GM18499 (cell line): Measurements from ENCODE around the gene GCFC2.
"Not testable (repeated sequence)": the region's sequence is repeated elsewhere in the genome, so short reads cannot be mapped to it uniquely, and the experiment has no call there.

Experiments used
- ATAC-seq: cut with Tn5 transposase; IDR thresholded peaks from one replicate; pipeline ENCODE4 v1.9.1; 2021; ENCODE audit warnings: moderate number of reproducible peaks; ENCODE audit not compliant: insufficient read depth, unreplicated experiment

Gene GCFC2

GRCh38 chr2:75710577-75711253, at the start of gene GCFC2:
Gene GCFC2 (minus strand): TSS chr2:75710915. CDS start chr2:75710855, 60 bp downstream.
- peak; percentile 75 for ATAC-seq

GRCh38 chr2:75752828-75753227, 42.1 kb upstream of the GCFC2 start:
- ATAC-seq: no peak

GRCh38 chr2:75751824-75752468, 41.2 kb upstream of the GCFC2 start:
- ATAC-seq: no peak

GRCh38 chr2:75751360-75751759, 40.6 kb upstream of the GCFC2 start:
- no peak for ATAC-seq

GRCh38 chr2:75737961-75738360, 27.2 kb upstream of the GCFC2 start:
- ATAC-seq: no peak

GRCh38 chr2:75736276-75736675, 25.6 kb upstream of the GCFC2 start:
- no peak for ATAC-seq

- ATAC-seq: no peak
These were observed 19.1 kb upstream of the GCFC2 start for GRCh38 chr2:75729861-75730260.

GRCh38 chr2:75728614-75729419, 18.1 kb upstream of the GCFC2 start:
- ATAC-seq: no peak

- no peak for ATAC-seq
These were observed 12.0 kb upstream of the GCFC2 start for GRCh38 chr2:75722687-75723086.

- ATAC-seq: no peak
These were observed 9.8 kb upstream of the GCFC2 start for GRCh38 chr2:75720525-75720924.

GRCh38 chr2:75719616-75720015, 8.9 kb upstream of the GCFC2 start:
- no peak for ATAC-seq

GRCh38 chr2:75716406-75716805, 5.7 kb upstream of the GCFC2 start:
- no peak for ATAC-seq

GRCh38 chr2:75711590-75711989, 875 bp upstream of the GCFC2 start:
- not testable (repeated sequence) for ATAC-seq

- peak; percentile 19 for ATAC-seq
These were observed 517 bp downstream of the GCFC2 start for GRCh38 chr2:75710220-75710576.

GRCh38 chr2:75709297-75709696, 1.4 kb downstream of the GCFC2 start:
- ATAC-seq: no peak

GRCh38 chr2:75707901-75708300, 2.8 kb downstream of the GCFC2 start:
- no peak for ATAC-seq

GRCh38 chr2:75705921-75706320, 4.8 kb downstream of the GCFC2 start:
- ATAC-seq: no peak

GRCh38 chr2:75703589-75704287, 7.0 kb downstream of the GCFC2 start:
- no peak for ATAC-seq

- ATAC-seq: no peak
These were observed 8.1 kb downstream of the GCFC2 start for GRCh38 chr2:75702593-75702992.

GRCh38 chr2:75698918-75699317, 11.8 kb downstream of the GCFC2 start:
- no peak for ATAC-seq

- ATAC-seq: no peak
These were observed 22.5 kb downstream of the GCFC2 start for GRCh38 chr2:75688196-75688595.
